Measurements from ENCODE around the gene EPM2A.

DNA sequence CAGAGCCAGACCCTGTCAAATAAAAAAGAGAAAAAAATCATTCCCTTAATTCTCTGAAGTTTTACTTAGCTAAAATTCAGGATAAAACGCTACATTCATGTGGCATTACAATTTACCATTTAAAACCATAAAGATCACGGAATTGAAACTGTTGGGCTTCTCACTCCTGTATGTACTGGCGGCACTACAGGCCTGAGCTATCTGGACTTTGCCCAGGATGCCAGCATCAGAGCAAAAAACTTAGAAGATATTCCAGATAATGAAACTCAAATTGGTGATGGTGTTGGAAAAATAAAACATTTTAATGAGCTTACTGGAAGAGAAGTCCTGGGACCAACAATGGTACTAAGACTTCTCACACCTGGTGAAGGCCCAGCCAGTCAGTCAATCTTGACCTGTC is 14.2 kb downstream of the EPM2A start:
- TF ChIP-seq, protein P1, sequence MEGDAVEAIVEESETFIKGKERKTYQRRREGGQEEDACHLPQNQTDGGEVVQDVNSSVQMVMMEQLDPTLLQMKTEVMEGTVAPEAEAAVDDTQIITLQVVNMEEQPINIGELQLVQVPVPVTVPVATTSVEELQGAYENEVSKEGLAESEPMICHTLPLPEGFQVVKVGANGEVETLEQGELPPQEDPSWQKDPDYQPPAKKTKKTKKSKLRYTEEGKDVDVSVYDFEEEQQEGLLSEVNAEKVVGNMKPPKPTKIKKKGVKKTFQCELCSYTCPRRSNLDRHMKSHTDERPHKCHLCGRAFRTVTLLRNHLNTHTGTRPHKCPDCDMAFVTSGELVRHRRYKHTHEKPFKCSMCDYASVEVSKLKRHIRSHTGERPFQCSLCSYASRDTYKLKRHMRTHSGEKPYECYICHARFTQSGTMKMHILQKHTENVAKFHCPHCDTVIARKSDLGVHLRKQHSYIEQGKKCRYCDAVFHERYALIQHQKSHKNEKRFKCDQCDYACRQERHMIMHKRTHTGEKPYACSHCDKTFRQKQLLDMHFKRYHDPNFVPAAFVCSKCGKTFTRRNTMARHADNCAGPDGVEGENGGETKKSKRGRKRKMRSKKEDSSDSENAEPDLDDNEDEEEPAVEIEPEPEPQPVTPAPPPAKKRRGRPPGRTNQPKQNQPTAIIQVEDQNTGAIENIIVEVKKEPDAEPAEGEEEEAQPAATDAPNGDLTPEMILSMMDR (IDR thresholded peaks at IDR 0.05; ENCODE audit: poor library complexity, severe bottlenecking): no peak
- TF ChIP-seq EZH2 (IDR thresholded peaks at IDR 0.05; ENCODE audit: borderline replicate concordance, insufficient read depth, low read length, poor library complexity, severe bottlenecking): no peak
